ENCODE results near the gene CHST9.
"Not testable (repeated sequence)": the region's sequence is repeated elsewhere in the genome, so short reads cannot be mapped to it uniquely, and the experiment has no call there.

The CHST9 gene

GRCh38 chr18:27185025-27185763 is at the start of gene CHST9:
TSS of gene CHST9 (minus strand) at chr18:27185308. CDS start at chr18:27142809, 42,499 bp downstream.
- DNase-seq (ENCODE audit: low spot score), result no peak

GRCh38 chr18:27232355-27232754 is 47.2 kb upstream of the CHST9 start:
- not testable (repeated sequence) for DNase-seq (ENCODE audit: low spot score)

GRCh38 chr18:27231671-27232070 is 46.6 kb upstream of the CHST9 start:
- DNase-seq (ENCODE audit: low spot score), result not testable (repeated sequence)

- DNase-seq (ENCODE audit: low spot score), result not testable (repeated sequence)
Observed at GRCh38 chr18:27231221-27231620, 46.1 kb upstream of the CHST9 start.

GRCh38 chr18:27227721-27228120 is 42.6 kb upstream of the CHST9 start:
- DNase-seq (ENCODE audit: low spot score), result no peak

- DNase-seq (ENCODE audit: low spot score), result no peak
Observed at GRCh38 chr18:27226556-27227075, 41.5 kb upstream of the CHST9 start.

GRCh38 chr18:27225947-27226481 is 40.9 kb upstream of the CHST9 start:
- DNase-seq (ENCODE audit: low spot score), result no peak

GRCh38 chr18:27223526-27224291 is 38.6 kb upstream of the CHST9 start:
- no peak for DNase-seq (ENCODE audit: low spot score)

GRCh38 chr18:27214831-27215230 is 29.7 kb upstream of the CHST9 start:
- DNase-seq (ENCODE audit: low spot score), result no peak

- no peak for DNase-seq (ENCODE audit: low spot score)
Observed at GRCh38 chr18:27213123-27213717, 28.1 kb upstream of the CHST9 start.

GRCh38 chr18:27211569-27211968 is 26.5 kb upstream of the CHST9 start:
- DNase-seq (ENCODE audit: low spot score), result no peak

- no peak for DNase-seq (ENCODE audit: low spot score)
Observed at GRCh38 chr18:27206411-27206810, 21.3 kb upstream of the CHST9 start.

GRCh38 chr18:27202741-27203140 is 17.6 kb upstream of the CHST9 start:
- no peak for DNase-seq (ENCODE audit: low spot score)

- no peak for DNase-seq (ENCODE audit: low spot score)
Observed at GRCh38 chr18:27198036-27198435, 12.9 kb upstream of the CHST9 start.

- DNase-seq (ENCODE audit: low spot score), result no peak
Observed at GRCh38 chr18:27188309-27188708, 3.2 kb upstream of the CHST9 start.

- no peak for DNase-seq (ENCODE audit: low spot score)
Observed at GRCh38 chr18:27185897-27186296, 789 bp upstream of the CHST9 start.

- no peak for DNase-seq (ENCODE audit: low spot score)
Observed at GRCh38 chr18:27184115-27185024, 738 bp downstream of the CHST9 start.

- DNase-seq (ENCODE audit: low spot score), result no peak
Observed at GRCh38 chr18:27181726-27182125, 3.4 kb downstream of the CHST9 start.

- no peak for DNase-seq (ENCODE audit: low spot score)
Observed at GRCh38 chr18:27178424-27178823, 6.7 kb downstream of the CHST9 start.

- DNase-seq (ENCODE audit: low spot score), result no peak
Observed at GRCh38 chr18:27175914-27176313, 9.2 kb downstream of the CHST9 start.

- DNase-seq (ENCODE audit: low spot score), result no peak
Observed at GRCh38 chr18:27175245-27175644, 9.9 kb downstream of the CHST9 start.

All from CD4-positive, alpha-beta T cell treated with Interleukin-2 at 100 ng/mL for 4 hours (primary cell).